Measurements from ENCODE around the gene KISS1R. TPM values are rescaled to one million over a fixed set of nuclear protein-coding genes. Genes with fewer than 3 reads are reported as not detected.

KISS1R gene
- total RNA-seq, 1 donor: not detected

- no peak overlapping the region for H3K4me3 ChIP-seq (ENCODE audit: low read depth, low read length)
- TF ChIP-seq CTCF (IDR thresholded peaks at IDR 0.05; ENCODE audit: insufficient read depth, low read length): no peak
- no peak for DNase-seq (ENCODE audit: low read depth)
These were observed 19.6 kb upstream of the KISS1R start for GRCh38 chr19:897442-898039.

GRCh38 chr19:898663-899062, 18.5 kb upstream of the KISS1R start:
- no peak for DNase-seq (ENCODE audit: low read depth)
- no peak for TF ChIP-seq CTCF (IDR thresholded peaks at IDR 0.05; ENCODE audit: insufficient read depth, low read length)
- H3K4me3 ChIP-seq (ENCODE audit: low read depth, low read length): no peak overlapping the region

DNA sequence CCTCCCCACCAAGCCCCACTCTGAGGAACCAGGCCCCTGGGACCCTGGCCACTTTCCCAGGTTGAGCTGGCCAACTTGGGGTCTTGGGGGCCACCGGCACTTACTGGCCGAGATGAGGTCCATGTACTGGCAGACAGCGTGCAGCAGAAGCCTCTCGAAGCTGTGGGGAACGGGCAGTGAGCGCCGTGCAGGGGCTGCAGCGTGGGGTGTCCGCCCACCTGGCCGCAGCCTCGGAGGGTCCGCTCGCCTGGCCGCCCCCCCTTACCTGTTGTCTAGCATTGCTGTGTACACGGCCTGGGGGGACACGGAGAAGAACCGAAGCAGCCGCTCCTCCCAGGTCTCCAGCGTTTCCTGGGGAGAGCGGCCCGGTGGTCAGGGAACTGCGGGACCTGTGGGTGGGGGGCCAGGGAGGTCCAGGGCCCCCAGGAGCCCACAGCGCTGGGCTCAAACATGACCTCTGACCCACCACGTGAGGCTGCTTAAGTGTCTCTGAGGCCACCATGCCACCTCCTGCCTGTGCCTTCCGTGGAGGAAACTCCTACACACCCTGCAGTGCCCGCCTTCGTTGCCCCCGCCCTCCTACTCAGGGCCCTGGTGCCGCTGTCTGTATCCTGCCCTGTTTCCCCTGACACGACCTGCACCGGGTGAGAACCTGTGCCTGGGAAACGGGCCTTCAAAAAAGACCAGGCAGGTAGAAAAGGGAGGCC, 17.6 kb upstream of the KISS1R start:
- TF ChIP-seq CTCF (IDR thresholded peaks at IDR 0.05; ENCODE audit: insufficient read depth, low read length): no peak
- H3K4me3 ChIP-seq (ENCODE audit: low read depth, low read length): no peak overlapping the region
- no peak for DNase-seq (ENCODE audit: low read depth)

- H3K4me3 ChIP-seq (ENCODE audit: low read depth, low read length): no peak overlapping the region
- no peak for TF ChIP-seq CTCF (IDR thresholded peaks at IDR 0.05; ENCODE audit: insufficient read depth, low read length)
- no peak for DNase-seq (ENCODE audit: low read depth)
These were observed 17.2 kb upstream of the KISS1R start for GRCh38 chr19:900043-900301.

GRCh38 chr19:900302-901111, 16.6 kb upstream of the KISS1R start:
- DNase-seq (ENCODE audit: low read depth): no peak
- no peak for TF ChIP-seq CTCF (IDR thresholded peaks at IDR 0.05; ENCODE audit: insufficient read depth, low read length)
- no peak overlapping the region for H3K4me3 ChIP-seq (ENCODE audit: low read depth, low read length)

GRCh38 chr19:901216-902092, 15.7 kb upstream of the KISS1R start:
- no peak overlapping the region for H3K4me3 ChIP-seq (ENCODE audit: low read depth, low read length)
- no peak for TF ChIP-seq CTCF (IDR thresholded peaks at IDR 0.05; ENCODE audit: insufficient read depth, low read length)
- no peak for DNase-seq (ENCODE audit: low read depth)

Measured in fibroblast of the aortic adventitia (primary cell).